ENCODE data around the gene DNASE1.
"Not testable (repeated sequence)": the region's sequence is repeated elsewhere in the genome, so short reads cannot be mapped to it uniquely, and the experiment has no call there.

DNASE1 gene

DNA sequence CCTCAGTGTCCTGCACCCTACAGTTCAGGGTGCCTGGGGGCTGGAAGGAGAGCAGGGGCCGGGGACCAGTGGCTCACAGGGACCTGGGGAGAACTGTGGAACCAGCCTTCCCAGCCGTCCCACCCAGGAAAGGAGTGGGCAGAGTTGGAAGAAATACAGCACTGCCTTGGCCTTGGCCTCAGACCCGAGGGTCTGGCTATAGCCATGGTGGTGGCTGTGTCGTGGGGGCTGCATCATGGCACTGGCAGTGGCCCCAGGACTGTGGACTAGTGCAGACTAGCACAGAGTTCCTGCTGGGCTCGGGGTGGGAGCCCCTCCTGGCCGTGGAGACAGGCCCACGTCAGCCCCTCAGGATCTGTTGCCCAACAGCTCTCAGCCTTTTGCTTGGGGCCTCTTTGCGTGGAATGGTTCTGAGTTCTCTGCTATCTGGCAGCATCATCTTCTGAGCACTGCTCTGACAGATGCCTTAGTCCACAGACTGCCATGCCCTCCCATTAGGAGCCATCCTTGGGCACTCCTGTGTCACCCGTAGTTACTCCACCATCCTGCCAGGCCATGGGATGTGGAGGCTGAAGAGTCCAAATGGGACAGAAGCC, 12.6 kb upstream of the DNASE1 start:
- DNase-seq (ENCODE audit: low read depth), result no peak

DNA sequence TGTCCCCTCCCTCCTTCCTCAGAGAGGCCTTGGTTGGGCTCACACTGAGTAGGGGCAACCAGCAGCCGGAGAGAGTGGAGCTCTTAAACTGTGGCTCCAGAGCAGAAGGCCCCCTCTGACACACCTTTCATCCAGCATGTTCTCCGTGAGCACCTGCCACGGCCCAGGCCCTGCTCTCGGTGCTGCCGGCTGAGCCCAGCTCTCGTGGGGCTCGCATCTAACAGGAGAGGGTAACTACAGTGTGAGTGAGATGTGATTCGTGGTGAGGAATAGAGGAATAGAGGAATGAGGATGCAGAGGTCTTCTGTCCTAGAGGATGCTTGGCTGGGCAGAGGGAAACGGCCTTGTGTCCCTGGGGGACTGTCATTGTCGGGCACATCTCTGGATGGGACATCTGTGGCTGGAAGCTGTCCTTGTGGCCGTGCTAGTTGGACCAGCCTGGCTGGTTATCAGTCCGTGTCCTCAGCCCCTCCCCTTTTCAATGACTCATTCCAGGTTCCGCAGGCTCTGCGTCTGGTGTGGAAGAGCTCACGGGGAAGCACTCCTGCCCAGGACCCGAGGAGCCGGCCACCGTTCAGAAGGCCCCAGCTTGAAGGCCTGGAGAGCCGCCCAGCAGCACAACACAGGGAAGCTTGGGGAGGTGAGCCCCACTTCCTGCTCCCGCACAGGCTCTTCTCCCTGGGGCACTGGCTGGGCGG, 11.9 kb upstream of the DNASE1 start:
- DNase-seq (ENCODE audit: low read depth), result no peak

DNA sequence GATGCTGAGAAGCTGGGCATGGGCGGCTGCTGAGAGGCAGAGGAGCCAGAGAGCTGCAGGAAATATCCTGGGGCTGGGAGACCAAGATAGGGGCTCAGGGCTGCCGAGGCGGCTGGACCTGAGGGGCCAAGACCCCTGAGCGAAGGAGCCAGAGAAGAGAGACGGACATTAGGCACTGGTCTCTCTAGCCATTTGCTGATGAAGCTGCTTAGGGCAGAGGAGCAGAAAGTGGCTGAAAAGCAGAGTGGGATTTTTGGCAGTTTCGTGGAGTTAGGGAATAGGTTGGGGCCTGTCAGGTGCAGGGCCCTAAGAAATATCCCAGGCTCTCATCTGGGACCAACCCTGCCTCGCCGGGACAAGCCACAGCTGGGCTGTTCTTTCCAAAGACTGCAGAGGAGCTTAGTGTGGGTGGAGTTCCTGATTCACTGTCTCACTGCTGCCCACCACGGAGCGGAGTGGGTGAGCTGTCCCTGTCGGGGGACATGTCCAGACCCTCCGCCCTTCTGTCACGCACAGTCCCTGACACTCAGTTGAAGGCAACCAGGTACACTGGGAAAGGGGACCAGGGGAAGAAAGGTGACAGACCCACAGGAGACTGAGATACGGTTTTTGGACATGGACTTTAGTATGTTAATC, 11.3 kb upstream of the DNASE1 start:
- DNase-seq (ENCODE audit: low read depth), result no peak

- DNase-seq (ENCODE audit: low read depth), result no peak
These were observed 9.4 kb upstream of the DNASE1 start for GRCh38 chr16:3645108-3645503.

DNA sequence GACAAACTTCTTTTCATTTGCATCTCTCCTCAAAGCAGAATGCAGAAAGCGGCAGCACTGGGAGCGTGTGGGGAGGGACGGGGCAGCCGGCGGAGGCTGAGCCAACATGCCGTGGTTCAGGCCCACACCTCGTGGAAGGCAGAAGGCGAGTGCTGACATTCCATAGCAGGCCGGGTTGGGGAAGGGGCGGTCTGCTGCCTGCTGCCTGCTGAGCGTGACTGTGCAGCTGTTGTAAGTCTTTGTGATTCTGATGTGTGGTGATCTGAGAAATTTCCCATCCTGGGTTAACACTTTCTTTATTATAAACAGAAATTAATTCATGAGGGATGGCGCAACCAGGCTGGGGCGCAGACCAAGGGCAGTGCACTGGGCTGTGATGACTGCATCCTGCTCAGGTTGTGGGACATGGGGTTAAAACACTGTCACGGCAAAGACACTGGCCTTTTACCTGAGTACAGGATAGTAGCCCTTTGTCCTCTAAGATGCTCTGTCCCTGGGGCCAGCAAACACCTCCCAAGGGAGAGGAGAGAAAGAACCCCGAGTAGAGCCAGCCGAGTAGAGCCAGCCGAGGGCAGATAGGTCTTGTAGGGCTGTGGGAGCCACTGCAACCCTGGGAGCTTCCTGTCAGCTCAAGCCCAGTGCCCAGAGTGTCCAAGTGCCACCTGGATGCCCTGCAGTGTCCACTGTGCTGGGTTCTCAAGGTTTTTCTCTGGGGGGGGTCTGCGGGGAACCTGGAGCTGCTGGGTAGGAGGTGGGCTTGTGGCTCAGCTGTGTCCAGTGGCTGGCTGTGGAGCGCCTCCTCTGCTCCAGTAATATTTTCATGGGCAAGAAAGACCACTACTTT, 8.8 kb upstream of the DNASE1 start:
- no peak for DNase-seq (ENCODE audit: low read depth)

DNA sequence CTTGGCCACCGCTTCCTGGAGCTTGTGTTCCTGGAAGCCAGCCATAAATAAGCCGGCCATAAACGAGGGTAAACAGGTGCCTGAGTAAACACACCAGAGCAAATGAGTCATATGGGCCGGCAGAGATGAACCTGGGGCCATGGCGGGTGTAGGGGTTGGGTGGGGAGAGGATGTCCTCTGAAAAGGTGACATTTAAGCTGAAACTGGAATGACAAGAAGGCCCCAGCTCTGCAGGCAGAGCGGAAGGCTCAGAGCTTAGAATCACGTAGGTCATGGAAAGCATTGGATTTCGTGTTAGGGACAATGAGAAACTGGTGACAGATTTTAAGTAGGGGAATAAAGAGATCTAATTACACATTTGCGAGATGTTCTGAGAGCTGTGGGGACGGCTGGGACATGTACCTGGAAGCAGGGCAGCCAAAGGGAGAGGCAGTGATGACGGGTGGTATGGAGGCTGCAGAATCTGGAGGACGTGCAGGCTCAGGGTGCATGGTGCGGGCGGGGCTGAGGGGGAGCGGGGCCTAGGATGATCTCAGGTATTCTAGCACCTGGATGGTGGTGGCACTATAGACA, 8.1 kb upstream of the DNASE1 start:
- no peak for DNase-seq (ENCODE audit: low read depth)

DNA sequence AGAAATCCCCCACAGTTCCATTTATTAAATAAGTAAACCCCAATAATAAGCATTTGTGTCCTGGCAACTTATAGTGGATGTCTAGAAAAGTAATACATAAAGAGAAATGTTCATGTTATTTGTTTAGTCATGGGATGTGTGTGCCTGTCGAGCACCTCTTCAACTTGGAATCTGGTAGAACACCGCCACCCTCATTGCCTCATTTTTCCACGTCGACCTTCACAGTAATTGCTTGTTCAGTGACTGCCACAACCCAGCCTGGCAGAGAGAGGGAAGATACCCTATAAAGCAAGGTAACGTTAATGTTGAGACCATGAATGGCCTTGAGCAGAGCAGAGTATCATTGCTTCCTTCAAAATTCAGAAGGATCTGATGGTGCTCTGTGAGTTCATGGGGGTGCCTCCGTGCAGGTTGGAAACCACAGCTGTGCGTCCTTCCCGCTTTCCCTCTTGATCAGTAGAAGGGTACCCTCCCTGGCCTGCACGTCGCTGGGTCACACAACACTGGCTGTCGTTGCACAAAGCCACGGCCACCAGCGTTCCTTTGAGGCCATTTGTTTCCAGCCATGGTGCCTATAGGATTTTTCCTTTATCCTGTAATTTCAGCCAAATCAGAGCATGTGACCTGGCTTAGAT, 3.7 kb upstream of the DNASE1 start:
- no peak for DNase-seq (ENCODE audit: low read depth)

- DNase-seq (ENCODE audit: low read depth), result no peak
These were observed 2.8 kb upstream of the DNASE1 start for GRCh38 chr16:3651461-3652372.

DNA sequence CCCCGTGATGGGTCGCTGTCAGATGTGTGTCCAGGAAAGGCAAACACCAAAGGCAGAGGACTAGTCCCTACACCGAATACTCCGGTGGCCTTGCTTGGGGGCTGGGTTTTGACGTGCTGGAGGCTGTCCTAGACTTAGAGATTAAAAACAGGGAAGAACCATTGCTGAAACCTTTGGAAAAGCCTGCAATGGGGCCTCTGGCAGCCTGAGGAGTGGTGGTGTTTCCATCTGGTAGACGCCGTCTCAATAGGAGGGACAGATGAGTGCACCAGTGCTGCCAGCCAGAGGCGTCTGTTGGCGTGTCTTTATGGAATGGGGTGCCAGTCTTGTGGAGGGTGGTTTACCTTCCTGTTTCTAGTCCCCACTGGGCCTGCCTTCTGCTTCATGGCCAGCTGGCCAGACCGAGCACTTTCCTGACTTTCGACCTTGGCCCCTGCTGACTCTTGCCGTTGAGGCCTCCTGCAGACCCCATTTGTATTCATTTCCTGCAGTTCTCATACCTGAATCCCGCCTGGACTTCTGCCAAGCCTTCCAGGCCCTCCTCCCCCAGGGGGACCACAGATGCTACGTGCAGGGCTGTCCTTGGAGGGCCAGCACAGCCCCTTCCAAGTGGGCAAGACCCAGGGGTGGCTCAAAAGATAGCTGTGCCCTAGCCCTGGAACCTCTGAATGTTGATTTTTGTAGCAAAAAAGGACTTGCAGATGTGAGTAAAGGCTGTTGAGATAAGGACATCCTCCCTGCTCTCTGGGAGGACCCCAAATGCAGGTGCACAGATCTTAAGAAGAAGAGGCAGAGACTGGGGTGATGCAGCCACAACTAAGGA, 1.9 kb upstream of the DNASE1 start:
- DNase-seq (ENCODE audit: low read depth), result no peak

GRCh38 chr16:3655030-3655395, 522 bp downstream of the DNASE1 start:
- DNase-seq (ENCODE audit: low read depth), result no peak

- DNase-seq (ENCODE audit: low read depth), result no peak
These were observed 1.1 kb downstream of the DNASE1 start for GRCh38 chr16:3655396-3656159.

GRCh38 chr16:3656160-3656490, 1.6 kb downstream of the DNASE1 start:
- DNase-seq (ENCODE audit: low read depth), result not testable (repeated sequence)

DNA sequence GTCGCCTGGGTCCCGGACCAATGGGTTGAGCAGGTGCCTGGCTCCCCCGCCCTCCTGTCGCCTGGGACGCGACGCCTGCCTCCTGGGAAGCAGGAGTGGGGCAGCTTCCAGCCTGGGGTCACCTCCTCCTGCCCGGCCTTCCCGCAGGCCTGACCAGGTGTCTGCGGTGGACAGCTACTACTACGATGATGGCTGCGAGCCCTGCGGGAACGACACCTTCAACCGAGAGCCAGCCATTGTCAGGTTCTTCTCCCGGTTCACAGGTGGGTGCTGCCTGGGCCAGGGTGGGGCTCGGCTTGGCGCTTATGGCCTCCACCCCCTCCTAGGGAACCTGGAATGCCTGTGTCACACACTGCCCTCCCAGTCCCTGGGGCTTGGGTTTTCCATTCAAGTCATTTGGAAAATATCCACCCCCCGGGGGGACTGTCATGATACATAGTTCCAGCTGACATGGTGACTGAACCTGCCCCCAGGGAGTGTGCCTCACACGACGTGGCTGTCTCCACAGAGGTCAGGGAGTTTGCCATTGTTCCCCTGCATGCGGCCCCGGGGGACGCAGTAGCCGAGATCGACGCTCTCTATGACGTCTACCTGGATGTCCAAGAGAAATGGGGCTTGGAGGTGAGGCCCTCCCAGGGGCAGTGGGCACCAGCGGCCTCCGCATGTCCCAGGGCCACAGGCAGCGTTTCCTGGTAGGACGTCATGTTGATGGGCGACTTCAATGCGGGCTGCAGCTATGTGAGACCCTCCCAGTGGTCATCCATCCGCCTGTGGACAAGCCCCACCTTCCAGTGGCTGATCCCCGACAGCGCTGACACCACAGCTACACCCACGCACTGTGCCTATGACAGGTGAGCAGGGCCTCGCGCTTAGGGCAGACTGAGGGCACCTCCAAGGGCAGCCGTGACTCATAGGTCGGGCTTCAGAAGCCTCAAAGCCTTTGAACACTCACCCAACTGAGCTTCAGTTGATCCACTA, 2.3 kb downstream of the DNASE1 start:
- DNase-seq (ENCODE audit: low read depth), result no peak

- no peak for DNase-seq (ENCODE audit: low read depth)
These were observed 4.8 kb downstream of the DNASE1 start for GRCh38 chr16:3659251-3659650.

GRCh38 chr16:3661311-3661710, 6.8 kb downstream of the DNASE1 start:
- DNase-seq (ENCODE audit: low read depth), result no peak

- no peak for DNase-seq (ENCODE audit: low read depth)
These were observed 7.4 kb downstream of the DNASE1 start for GRCh38 chr16:3661922-3662321.

DNA sequence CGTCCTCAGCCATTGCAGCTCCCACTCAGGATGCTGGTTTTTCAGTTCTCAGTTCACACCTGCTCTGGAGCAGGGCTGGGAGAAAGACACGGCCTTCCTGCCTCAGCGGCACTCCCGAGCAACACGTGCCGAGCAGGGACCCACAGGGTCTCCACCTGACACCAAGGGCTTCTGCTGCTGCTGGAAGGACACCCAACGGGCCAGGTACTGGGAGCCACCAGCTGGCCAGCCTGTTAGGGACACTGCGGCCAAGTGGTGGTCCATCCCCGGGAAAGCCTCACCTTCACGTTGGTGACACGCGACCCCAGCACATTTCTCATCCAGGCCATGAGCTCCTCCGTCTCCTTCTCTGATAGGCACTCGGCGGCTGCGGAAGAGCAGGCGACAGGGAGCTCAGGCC, 8.1 kb downstream of the DNASE1 start:
- DNase-seq (ENCODE audit: low read depth), result no peak

All from CMK (cell line).